Panc1 (cell line): ENCODE results near the gene C1orf116. TPM values are rescaled to one million over a fixed set of nuclear protein-coding genes. Genes with fewer than 3 reads are reported as not detected.

Source experiments
- ATAC-seq: fragments of 200-7000 bp; cut with Tn5 transposase; 2 replicates; pipeline ENCODE4 v1.9.1; 2020; ENCODE audit warnings: mild to moderate bottlenecking, moderate library complexity
- BruUV-seq: library from RNA; stranded (reverse); fragments of 400-500 nt; replicated peaks from 2 replicates; lab custom pipeline; 2021; lab: Mats Ljungman, UMichigan
- CTCF ChIA-PET: fragments of 300-600 bp; sonication (Branson Sonifier 250); formaldehyde crosslinking; loops from one replicate; lab custom pipeline; 2022; ENCODE audit warnings: antibody characterized with exemption; lab: Charles Lee
- POLR2A ChIA-PET: fragments of 300-600 bp; sonication (Branson Sonifier 250); formaldehyde crosslinking; loops from one replicate; lab custom pipeline; 2022; ENCODE audit warnings: antibody characterized with exemption; lab: Charles Lee
- DNase-seq: peaks from one replicate; pipeline ENCODE4 v3.0.0-alpha.2; 2010; ENCODE audit warnings: low read depth, low spot score
- H3K27ac ChIP-seq: 2 replicates; pipeline ENCODE4 v1.5.1; 2011; ENCODE audit warnings: mild to moderate bottlenecking, low read length, inconsistent platforms
- H3K27me3 ChIP-seq: fragments of 200-500 bp; sonication (Bioruptor generic); 2 replicates; pipeline ENCODE4 v1.6.0; 2014; ENCODE audit warnings: low read length, inconsistent platforms; ENCODE audit not compliant: control insufficient read depth, insufficient read depth
- H3K36me3 ChIP-seq: fragments of 200-500 bp; sonication (Bioruptor generic); 2 replicates; pipeline ENCODE4 v1.5.1; 2014; ENCODE audit warnings: inconsistent platforms, mild to moderate bottlenecking, low read length, moderate library complexity; ENCODE audit not compliant: control insufficient read depth, insufficient read depth
- H3K4me1 ChIP-seq: 2 replicates; pipeline ENCODE4 v1.5.1; 2011; ENCODE audit warnings: inconsistent platforms, mild to moderate bottlenecking, low read length, moderate library complexity; ENCODE audit not compliant: control insufficient read depth, insufficient read depth
- H3K4me3 ChIP-seq, 2 experiments: 2 replicates each; pipeline ENCODE4 v1.5.1; 2011 to 2012; ENCODE audit warnings: low read depth in 2 of 2, low read length in 2 of 2, mild to moderate bottlenecking in 2 of 2, inconsistent platforms in 1 of 2, moderate library complexity in 1 of 2
- H3K9me3 ChIP-seq: fragments of 200-500 bp; sonication (Bioruptor generic); 2 replicates; pipeline ENCODE4 v1.5.1; 2014; ENCODE audit warnings: low read depth, mild to moderate bottlenecking, inconsistent platforms, low read length, moderate library complexity; ENCODE audit not compliant: control insufficient read depth, insufficient read depth
- CTCF ChIP-seq: fragments of 450-650 bp; IDR thresholded peaks from 2 replicates; pipeline ENCODE4 v1.5.1; 2017; ENCODE audit warnings: mild to moderate bottlenecking
- POLR2AphosphoS5 ChIP-seq: IDR thresholded peaks from 2 replicates; pipeline ENCODE4 v1.6.1; 2012; ENCODE audit warnings: mild to moderate bottlenecking, low read depth, low read length, moderate library complexity
- REST ChIP-seq, 2 experiments: IDR thresholded peaks; 2 replicates each; pipeline ENCODE4 v1.6.1; 2011 to 2012; ENCODE audit warnings: low read depth in 2 of 2, control low read depth in 1 of 2, low read length in 1 of 2, mild to moderate bottlenecking in 1 of 2, moderate library complexity in 1 of 2; ENCODE audit not compliant: insufficient read depth in 1 of 2
- SIN3A ChIP-seq: IDR thresholded peaks from 2 replicates; pipeline ENCODE4 v1.6.1; 2012; ENCODE audit warnings: low read depth, mild to moderate bottlenecking, low read length, moderate library complexity, borderline replicate concordance; ENCODE audit not compliant: insufficient read depth
- TCF7L2 ChIP-seq: IDR thresholded peaks from 2 replicates; pipeline ENCODE4 v1.6.1; 2011; ENCODE audit warnings: mild to moderate bottlenecking, low read depth, low read length, inconsistent platforms
- in situ Hi-C: cut with HindIII; loops from 2 replicates; pipeline ENCODE4 v1.10.0; 2016; ENCODE audit warnings: low sequenced_read_pairs, low pct_unique_long_range_greater_than_20kb
- intact Hi-C: fragments of 100-400 bp; cut with micrococcal nuclease; formaldehyde crosslinking; loops from one replicate; pipeline ENCODE4 v1.10.0; 2022; ENCODE audit not compliant: unreplicated experiment
- total RNA-seq: library from RNA; stranded (reverse); gene quantifications from one replicate; pipeline ENCODE4 v1.2.1, GENCODE V29; 2021; ENCODE audit not compliant: unreplicated experiment

C1orf116 gene
- total RNA-seq, 1 experiment from 2014 or later = 0.08 TPM

- Histone ChIP-seq H3K4me3 (no peak overlapping the region), H3K27ac (no peak overlapping the region), H3K4me1 (no peaks in the 10 kb centered on the region), H3K27me3 (peaks cover 28% of the 10 kb centered on the region), H3K36me3 (no peaks in the 10 kb centered on the region), H3K9me3 (no peaks in the 10 kb centered on the region)
- ChIA-PET POLR2A (no interaction called here), CTCF (no interaction called here)
- TF ChIP-seq POLR2AphosphoS5 (no peak), CTCF (no peak), SIN3A (no peak)
- intact Hi-C loops = no loop called here
- DNase-seq (no peak), ATAC-seq (no peak)
- BruUV-seq = no TSS peak
- in situ Hi-C loops = no loop called here
These were observed 2.0 kb downstream of the C1orf116 start for GRCh38 chr1:207030522-207031009.

- peaks cover 28% of the 10 kb centered on the region for H3K27me3 ChIP-seq
- no peaks in the 10 kb centered on the region for H3K36me3 ChIP-seq
- in situ Hi-C loops (no loop called here), intact Hi-C loops (no loop called here)
- no peaks in the 10 kb centered on the region for H3K4me1 ChIP-seq
- BruUV-seq = no TSS peak
- TF ChIP-seq TCF7L2 (no peak), REST (IDR thresholded peaks at IDR 0.05; ENCODE audit: insufficient read depth in 1 of 2, low read depth in 2 of 2, low read length in 1 of 2) (no peak), POLR2AphosphoS5 (no peak), SIN3A (no peak), CTCF (no peak)
- ATAC-seq = no peak
- ChIA-PET CTCF (no interaction called here), POLR2A (no interaction called here)
- no peak overlapping the region for H3K27ac ChIP-seq
- no peak overlapping the region for H3K4me3 ChIP-seq
- no peaks in the 10 kb centered on the region for H3K9me3 ChIP-seq
- no peak for DNase-seq
These were observed 2.6 kb downstream of the C1orf116 start for GRCh38 chr1:207029701-207030521.
